CD14-positive monocyte (primary cell): ENCODE measurements around the gene CSNK1G1. TPM values are rescaled to one million over a fixed set of nuclear protein-coding genes. Genes with fewer than 3 reads are reported as not detected.

Experiments
- DNase-seq, 3 donors: peaks; one replicate each; pipeline ENCODE4 v3.0.0-alpha.2; 2011 to 2022
- H2AFZ ChIP-seq: 2 replicates; pipeline ENCODE4 v1.6.0; 2012; ENCODE audit warnings: mild to moderate bottlenecking, low read depth, low read length, inconsistent platforms; ENCODE audit not compliant: insufficient read depth, poor library complexity, severe bottlenecking
- H3K27ac ChIP-seq, 2 donors: 1 replicate in 1 of 2; 2 replicates in 1 of 2; pipeline ENCODE4 v1.5.1; 2012 to 2013; ENCODE audit warnings: low read length in 2 of 2, control low read depth in 1 of 2, inconsistent platforms in 1 of 2, low read depth in 1 of 2, mild to moderate bottlenecking in 1 of 2
- H3K27me3 ChIP-seq, 2 donors: one replicate each; pipeline versions ENCODE4 v1.6.0 to v1.6.1; 2011 to 2013; ENCODE audit warnings: low read length in 2 of 2; ENCODE audit not compliant: control insufficient read depth in 2 of 2, insufficient read depth in 2 of 2
- H3K36me3 ChIP-seq, 2 donors: replicated peaks in 1 of 2; 1 replicate in 1 of 2; 2 replicates in 1 of 2; pipeline versions ENCODE4 v1.5.1 to v1.6.1; 2012 to 2013; ENCODE audit warnings: low read length in 2 of 2, control low read depth in 1 of 2, inconsistent platforms in 1 of 2, mild to moderate bottlenecking in 1 of 2; ENCODE audit not compliant: insufficient read depth in 2 of 2, control insufficient read depth in 1 of 2
- H3K4me1 ChIP-seq, 2 donors: 1 replicate in 1 of 2; 2 replicates in 1 of 2; pipeline versions ENCODE4 v1.5.1 to v1.6.1; 2012 to 2013; ENCODE audit warnings: low read length in 2 of 2, control low read depth in 1 of 2, inconsistent platforms in 1 of 2, mild to moderate bottlenecking in 1 of 2, moderate library complexity in 1 of 2; ENCODE audit not compliant: insufficient read depth in 2 of 2, control insufficient read depth in 1 of 2
- H3K4me2 ChIP-seq: replicated peaks from 2 replicates; pipeline ENCODE3; 2012; ENCODE audit warnings: low read length, moderate library complexity, mild to moderate bottlenecking; ENCODE audit not compliant: poor library complexity, severe bottlenecking; ENCODE audit errors: extremely low read depth
- H3K4me3 ChIP-seq, 3 experiments: fragments of 200-600 bp in 1 of 3; sonication (generic) in 1 of 3; replicated peaks in 1 of 3; 1 replicate in 2 of 3; 2 replicates in 1 of 3; pipeline ENCODE4 v1.5.1; 2011 to 2013; ENCODE audit warnings: low read length in 3 of 3, mild to moderate bottlenecking in 3 of 3, control low read depth in 2 of 3, low read depth in 2 of 3, inconsistent platforms in 1 of 3, moderate library complexity in 1 of 3
- H3K79me2 ChIP-seq: 2 replicates; pipeline ENCODE4 v1.6.0; 2012; ENCODE audit warnings: mild to moderate bottlenecking, control low read depth, inconsistent platforms, low read length, moderate library complexity; ENCODE audit not compliant: insufficient read depth
- H3K9ac ChIP-seq: 2 replicates; pipeline ENCODE4 v1.6.0; 2017; ENCODE audit warnings: low read length, mild to moderate bottlenecking; ENCODE audit not compliant: insufficient read depth, poor library complexity, severe bottlenecking
- H3K9me3 ChIP-seq, 2 donors: replicated peaks in 1 of 2; 1 replicate in 1 of 2; 2 replicates in 1 of 2; pipeline versions ENCODE4 v1.5.1 to v1.6.1; 2012 to 2013; ENCODE audit warnings: low read length in 2 of 2, control low read depth in 1 of 2; ENCODE audit not compliant: control insufficient read depth in 1 of 2, insufficient read depth in 1 of 2
- H4K20me1 ChIP-seq: 2 replicates; pipeline ENCODE4 v1.6.0; 2012; ENCODE audit warnings: mild to moderate bottlenecking, low read length, control low read depth, moderate library complexity; ENCODE audit not compliant: insufficient read depth
- H3K27ac Mint-ChIP-seq, 7 donors: one replicate each; pipeline ENCODE4 v1.8.0; 2020; ENCODE audit warnings: mild to moderate bottlenecking in 7 of 7, mixed read lengths in 7 of 7, moderate library complexity in 6 of 7, inconsistent platforms in 2 of 7
- H3K27me3 Mint-ChIP-seq, 3 donors: one replicate each; pipeline ENCODE4 v1.8.0; 2021 to 2022; ENCODE audit warnings: low read depth in 3 of 3, mild to moderate bottlenecking in 3 of 3, mixed read lengths in 3 of 3, moderate library complexity in 3 of 3, inconsistent platforms in 1 of 3
- H3K36me3 Mint-ChIP-seq, 2 donors: one replicate each; pipeline ENCODE4 v1.8.0; 2020; ENCODE audit warnings: mixed read lengths in 2 of 2, inconsistent platforms in 1 of 2, mild to moderate bottlenecking in 1 of 2
- H3K4me1 Mint-ChIP-seq: one replicate; pipeline ENCODE4 v1.8.0; 2020; ENCODE audit warnings: mild to moderate bottlenecking, mixed read lengths
- H3K4me3 Mint-ChIP-seq, 2 donors: one replicate each; pipeline ENCODE4 v1.8.0; 2020; ENCODE audit warnings: mild to moderate bottlenecking in 2 of 2, mixed read lengths in 2 of 2, moderate library complexity in 1 of 2
- H3K9me3 Mint-ChIP-seq, 7 donors: one replicate each; pipeline ENCODE4 v1.8.0; 2020 to 2022; ENCODE audit warnings: mixed read lengths in 7 of 7, mild to moderate bottlenecking in 6 of 7, moderate library complexity in 6 of 7, inconsistent platforms in 2 of 7
- CTCF ChIP-seq: fragments of 200-600 bp; IDR thresholded peaks from one replicate; pipeline ENCODE4 v1.8.0; 2022; ENCODE audit warnings: antibody characterized with exemption, mild to moderate bottlenecking
- WGBS: methylation state at CpG from one replicate; pipeline ENCODE4 v1.1.5; 2013; ENCODE audit warnings: missing lambda C conversion rate; ENCODE audit not compliant: insufficient coverage; 5-methylcytosine and 5-hydroxymethylcytosine counted together
- intact Hi-C, 2 donors: fragments of 100-400 bp; cut with micrococcal nuclease; formaldehyde crosslinking; loops; one replicate each; pipeline versions ENCODE4 v1.15.0 to v1.15.1; 2023
- polyA plus RNA-seq, 3 donors: library from polyadenylated mRNA; depleted of rRNA in 1 of 3; unstranded in 2 of 3; stranded (reverse) in 1 of 3; fragments of 300-500 nt in 2 of 3; fragments of >200 nt in 1 of 3; fragmentation: Illumina TruSeq in 2 of 3; gene quantifications; 1 replicate in 2 of 3; 2 replicates in 1 of 3; pipeline ENCODE4 v1.2.3, GENCODE V29; 2012 to 2021

Gene CSNK1G1
- polyA plus RNA-seq, 3 donors = 4.3 to 8.6 (median 7.7) TPM

GRCh38 chr15:64130159-64130558, 225.8 kb downstream of the CSNK1G1 start:
- intact Hi-C loops = no loop called here
- Histone ChIP-seq H3K9ac (no peak overlapping the region), H3K4me2 (no peak overlapping the region), H3K27me3 (no peaks in the 10 kb centered on the region), H2AFZ (no peak overlapping the region), H3K36me3 (peaks cover 93 to 100% of the 10 kb centered on the region in 2 donors), H3K4me3 (no peak overlapping the region), H3K9me3 (no peaks in the 10 kb centered on the region), H4K20me1 (peaks cover 51% of the 10 kb centered on the region), H3K79me2 (no peaks in the 10 kb centered on the region), H3K27ac (peak overlapping the region in 1 of 2 donors; percentile 14), H3K4me1 (no peaks in the 10 kb centered on the region)
- Mint-ChIP-seq H3K4me1 (no peaks in the 10 kb centered on the region), H3K36me3 (peaks cover 91 to 99% of the 10 kb centered on the region in 2 donors), H3K27ac (no peak overlapping the region), H3K4me3 (no peak overlapping the region), H3K9me3 (no peaks in the 10 kb centered on the region), H3K27me3 (peaks cover 0 to 2% (median 0%) of the 10 kb centered on the region in 3 donors)
- WGBS = 100% methylated on average over 1 of the region's 3 CpGs
- no peak for DNase-seq
- no peak for TF ChIP-seq CTCF

GRCh38 chr15:64127521-64128270, 228.3 kb downstream of the CSNK1G1 start:
- H3K4me1 ChIP-seq = no peaks in the 10 kb centered on the region
- no peak overlapping the region for H3K4me2 ChIP-seq
- H3K27ac ChIP-seq = no peak overlapping the region
- peaks cover 94 to 98% of the 10 kb centered on the region in 2 donors for H3K36me3 ChIP-seq
- Mint-ChIP-seq H3K4me3 (no peak overlapping the region), H3K4me1 (no peaks in the 10 kb centered on the region), H3K27me3 (peaks cover 0 to under 1% (median 0%) of the 10 kb centered on the region in 3 donors), H3K27ac (peak overlapping the region in 2 of 7 donors; percentile 1 to 67), H3K9me3 (no peaks in the 10 kb centered on the region), H3K36me3 (peaks cover 89 to 99% of the 10 kb centered on the region in 2 donors)
- H4K20me1 ChIP-seq = peaks cover 44% of the 10 kb centered on the region
- no peaks in the 10 kb centered on the region for H3K27me3 ChIP-seq
- H3K4me3 ChIP-seq = no peak overlapping the region
- no peak overlapping the region for H2AFZ ChIP-seq
- no peaks in the 10 kb centered on the region for H3K79me2 ChIP-seq
- no peak for TF ChIP-seq CTCF
- intact Hi-C loops = no loop called here
- DNase-seq = no peak
- H3K9ac ChIP-seq = no peak overlapping the region
- H3K9me3 ChIP-seq = no peaks in the 10 kb centered on the region
- WGBS = 100% methylated on average over 2 of the region's 6 CpGs
